GM21723 (cell line): ENCODE measurements around the gene MAGEA4.

Experiments
- ATAC-seq: cut with Tn5 transposase; IDR thresholded peaks from one replicate; pipeline ENCODE4 v1.9.1; 2021; ENCODE audit warnings: mild to moderate bottlenecking, moderate library complexity; ENCODE audit not compliant: unreplicated experiment

The MAGEA4 gene

GRCh38 chrX:151922692-151923091, 10.0 kb downstream of the MAGEA4 start:
- ATAC-seq = no peak

GRCh38 chrX:151923648-151924047, 11.0 kb downstream of the MAGEA4 start:
- ATAC-seq = no peak

GRCh38 chrX:151929126-151929525, 16.4 kb downstream of the MAGEA4 start:
- no peak for ATAC-seq

- ATAC-seq = no peak
Observed at GRCh38 chrX:151935358-151935757, 22.7 kb downstream of the MAGEA4 start.

- ATAC-seq = no peak
Observed at GRCh38 chrX:151938172-151938571, 25.5 kb downstream of the MAGEA4 start.

GRCh38 chrX:151954730-151955129, 42.0 kb downstream of the MAGEA4 start:
- ATAC-seq = no peak

- no peak for ATAC-seq
Observed at GRCh38 chrX:151958101-151958500, 45.4 kb downstream of the MAGEA4 start.

- no peak for ATAC-seq
Observed at GRCh38 chrX:151962034-151962433, 49.3 kb downstream of the MAGEA4 start.

GRCh38 chrX:151966236-151966635, 53.5 kb downstream of the MAGEA4 start:
- ATAC-seq = no peak

- ATAC-seq = no peak
Observed at GRCh38 chrX:151970027-151970426, 57.3 kb downstream of the MAGEA4 start.

GRCh38 chrX:151970661-151971060, 58.0 kb downstream of the MAGEA4 start:
- no peak for ATAC-seq

- ATAC-seq = no peak
Observed at GRCh38 chrX:151973060-151973661, 60.5 kb downstream of the MAGEA4 start.

GRCh38 chrX:151973851-151974335, 61.2 kb downstream of the MAGEA4 start:
- no peak for ATAC-seq
